Stimulated activated CD4-positive, alpha-beta T cell treated with anti-CD3 and anti-CD28 coated beads, Interleukin-15, amount 100 ng/mL, for 24 hours (primary cell): ENCODE data around the gene ING3.

Experiments used
- DNase-seq: peaks from one replicate; pipeline ENCODE4 v3.0.0-alpha.2; 2020

The ING3 gene

GRCh38 chr7:120989257-120990220 is 39.0 kb downstream of the ING3 start:
- DNase-seq: no peak

- DNase-seq: no peak
Observed at GRCh38 chr7:120990468-120991118, 40.0 kb downstream of the ING3 start.

- DNase-seq: no peak
Observed at GRCh38 chr7:120991161-120991560, 40.6 kb downstream of the ING3 start.

GRCh38 chr7:120991581-120991980 is 41.0 kb downstream of the ING3 start:
- DNase-seq: no peak

GRCh38 chr7:120992272-120992964 is 41.8 kb downstream of the ING3 start:
- DNase-seq: no peak

GRCh38 chr7:120992965-120993494 is 42.5 kb downstream of the ING3 start:
- no peak for DNase-seq

- no peak for DNase-seq
Observed at GRCh38 chr7:120993553-120994191, 43.1 kb downstream of the ING3 start.

- no peak for DNase-seq
Observed at GRCh38 chr7:120994512-120995410, 44.2 kb downstream of the ING3 start.

GRCh38 chr7:120995654-120996053 is 45.1 kb downstream of the ING3 start:
- DNase-seq: no peak

GRCh38 chr7:120996333-120996987 is 45.9 kb downstream of the ING3 start:
- DNase-seq: peak; percentile 11

- DNase-seq: no peak
Observed at GRCh38 chr7:120996988-120997345, 46.4 kb downstream of the ING3 start.

- DNase-seq: no peak
Observed at GRCh38 chr7:120997882-120998474, 47.4 kb downstream of the ING3 start.

- no peak for DNase-seq
Observed at GRCh38 chr7:120998520-120998919, 47.9 kb downstream of the ING3 start.

GRCh38 chr7:120998996-120999565 is 48.5 kb downstream of the ING3 start:
- no peak for DNase-seq

- DNase-seq: no peak
Observed at GRCh38 chr7:121000081-121000983, 49.8 kb downstream of the ING3 start.

GRCh38 chr7:121001234-121001906 is 50.8 kb downstream of the ING3 start:
- DNase-seq: no peak

- no peak for DNase-seq
Observed at GRCh38 chr7:121002048-121002756, 51.6 kb downstream of the ING3 start.

GRCh38 chr7:121002757-121003200 is 52.2 kb downstream of the ING3 start:
- no peak for DNase-seq
